CD4-positive, alpha-beta T cell treated with Interleukin-2 at 100 ng/mL for 4 hours (primary cell): ENCODE data around the gene ARID1B.
"Not testable (repeated sequence)": the region's sequence is repeated elsewhere in the genome, so short reads cannot be mapped to it uniquely, and the experiment has no call there.

Experiments
- DNase-seq: peaks from one replicate; pipeline ENCODE4 v3.0.0-alpha.2; 2020; ENCODE audit warnings: low spot score

The ARID1B gene

DNA sequence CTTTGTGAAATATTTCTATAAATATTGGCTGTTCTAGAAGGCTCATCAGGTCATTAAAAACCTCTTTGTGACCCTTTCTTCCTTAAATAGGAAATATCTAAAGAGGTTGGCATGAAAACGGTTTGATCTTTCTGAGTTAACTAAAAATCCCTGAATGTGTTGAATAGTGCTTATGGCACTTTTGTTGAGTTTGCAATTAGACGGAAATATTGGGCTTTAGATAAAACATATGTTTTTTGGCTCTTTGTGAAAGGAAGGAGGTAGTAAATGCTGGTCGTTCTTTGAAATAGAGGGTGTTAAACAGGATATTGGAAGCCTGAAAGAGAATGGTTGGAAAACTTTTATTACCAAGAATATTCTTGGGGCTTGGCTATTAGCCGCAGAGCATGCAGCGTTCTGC, 163.0 kb downstream of the ARID1B start:
- no peak for DNase-seq

- no peak for DNase-seq
These were observed 165.1 kb downstream of the ARID1B start for GRCh38 chr6:156942266-156942665.

GRCh38 chr6:156943166-156943565, 166.0 kb downstream of the ARID1B start:
- no peak for DNase-seq

DNA sequence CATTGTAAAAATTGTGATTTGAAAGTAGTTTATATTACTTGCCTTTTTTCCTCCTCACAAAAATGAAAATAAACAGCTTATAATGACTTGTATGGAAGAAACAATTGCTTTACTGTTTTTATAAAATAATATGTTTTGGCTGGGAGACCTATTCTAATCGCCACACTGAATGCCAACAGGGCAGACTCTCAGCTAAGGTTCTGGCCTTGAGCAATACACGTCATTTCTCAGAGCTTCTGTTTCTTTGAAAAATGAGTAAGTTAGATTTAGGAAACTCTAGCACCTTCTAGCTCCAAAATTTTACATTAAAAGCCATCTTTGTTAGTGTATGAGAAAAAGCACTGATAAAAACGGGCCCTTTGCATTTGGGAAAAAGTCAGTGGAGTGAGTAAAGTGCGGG, 166.6 kb downstream of the ARID1B start:
- no peak for DNase-seq

- DNase-seq, result no peak
These were observed 167.2 kb downstream of the ARID1B start for GRCh38 chr6:156944412-156944811.

DNA sequence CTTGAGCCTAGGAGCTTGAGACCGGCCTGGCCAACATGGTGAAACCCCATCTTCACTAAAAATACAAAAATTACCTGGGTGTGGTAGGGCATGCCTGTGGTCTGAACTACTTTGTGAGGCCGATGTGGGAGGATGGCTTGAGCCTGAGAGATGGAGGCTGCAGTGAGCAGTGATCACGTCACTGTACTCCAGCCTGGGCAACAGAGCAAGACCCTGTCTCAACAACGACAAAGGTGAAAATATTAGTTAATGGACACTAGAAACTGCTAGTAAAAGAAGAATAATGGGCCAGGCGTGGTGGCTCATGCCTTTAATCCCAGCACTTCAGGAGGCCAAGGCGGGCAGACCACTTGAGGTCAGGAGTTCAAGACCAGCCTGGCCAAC, 168.6 kb downstream of the ARID1B start:
- not testable (repeated sequence) for DNase-seq

GRCh38 chr6:156946370-156946936, 169.3 kb downstream of the ARID1B start:
- DNase-seq, result no peak

DNA sequence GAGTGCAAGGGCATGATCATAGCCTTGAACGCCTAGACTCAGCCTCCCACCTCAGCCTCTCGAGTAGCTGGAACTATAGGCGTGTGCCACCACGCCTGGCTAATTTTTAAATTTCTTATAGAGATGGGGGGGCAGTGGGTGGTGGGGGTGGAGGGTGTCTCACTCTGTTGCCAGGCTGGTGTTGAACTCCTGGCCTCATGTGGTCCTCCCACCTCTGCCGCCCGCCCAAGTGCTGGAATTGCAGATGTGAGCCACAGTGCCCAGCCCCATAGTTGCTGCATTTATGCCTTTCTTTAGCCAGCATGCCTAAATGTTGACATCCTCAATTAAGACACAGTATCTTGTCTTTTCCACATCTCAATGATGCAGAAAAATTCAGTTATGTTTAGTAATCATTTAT, 171.1 kb downstream of the ARID1B start:
- no peak for DNase-seq

DNA sequence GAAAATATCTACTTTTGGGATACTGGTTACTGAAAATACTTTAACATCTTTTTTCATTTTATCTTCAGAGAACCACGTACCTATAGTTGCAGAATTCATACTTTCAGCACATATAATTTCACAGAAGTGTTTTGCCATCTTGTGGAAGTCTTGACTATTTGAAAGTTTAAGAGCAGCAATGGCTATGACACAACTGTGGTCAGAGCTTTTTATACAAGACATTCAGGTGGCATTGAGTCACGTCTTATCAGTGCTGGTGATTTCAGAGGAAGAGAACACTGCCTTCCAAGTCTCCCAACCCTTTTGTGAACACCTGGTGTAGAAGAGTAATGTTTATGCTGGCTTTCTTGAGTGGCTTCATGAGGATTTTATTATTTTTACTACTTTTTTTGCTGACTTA, 171.6 kb downstream of the ARID1B start:
- DNase-seq, result peak; percentile 21

- DNase-seq, result no peak
These were observed 172.2 kb downstream of the ARID1B start for GRCh38 chr6:156949376-156949775.

- DNase-seq, result no peak
These were observed 172.9 kb downstream of the ARID1B start for GRCh38 chr6:156950084-156950483.

- no peak for DNase-seq
These were observed 173.4 kb downstream of the ARID1B start for GRCh38 chr6:156950531-156950930.

GRCh38 chr6:156952401-156952800, 175.2 kb downstream of the ARID1B start:
- DNase-seq, result no peak

GRCh38 chr6:156953127-156953478, 175.9 kb downstream of the ARID1B start:
- DNase-seq, result no peak

- DNase-seq, result peak; percentile 73
These were observed 176.4 kb downstream of the ARID1B start for GRCh38 chr6:156953479-156954146.

DNA sequence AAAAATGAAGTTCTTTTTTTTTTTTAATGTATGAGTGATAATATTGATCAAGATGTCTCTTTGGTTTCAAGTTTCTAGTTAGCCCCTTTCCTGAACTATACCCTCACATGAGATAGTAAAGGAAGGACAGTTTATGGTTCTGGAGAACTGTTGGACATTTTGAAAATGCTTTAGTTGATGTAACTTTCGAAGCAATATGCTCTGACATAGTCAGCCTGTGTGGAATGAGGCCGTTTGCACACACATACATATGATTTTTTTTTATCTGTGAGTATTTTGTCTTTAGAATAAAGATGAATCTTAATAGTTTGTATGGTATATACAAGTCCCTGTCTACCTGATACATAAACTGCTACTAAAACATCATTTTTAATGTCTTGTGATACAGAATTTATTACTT, 177.0 kb downstream of the ARID1B start:
- no peak for DNase-seq

DNA sequence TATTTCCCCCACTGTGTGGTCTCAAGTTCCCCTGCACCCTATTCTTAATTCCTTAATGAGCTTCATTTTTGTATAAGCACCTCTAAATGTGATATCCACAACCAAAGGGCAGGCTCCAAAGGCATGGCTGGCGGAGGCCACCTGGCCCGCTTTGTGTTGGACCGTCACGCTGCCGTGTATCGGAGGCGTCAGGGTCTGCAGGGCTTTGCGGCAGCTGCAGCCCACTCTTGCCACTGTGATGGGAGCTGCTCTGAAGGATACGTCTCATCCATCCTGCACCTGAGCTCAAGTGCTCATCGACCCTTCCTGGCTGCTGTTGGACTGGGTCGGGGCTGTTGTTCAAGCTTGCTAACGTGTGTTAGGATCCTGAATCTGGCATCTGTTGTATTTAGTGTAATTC, 177.6 kb downstream of the ARID1B start:
- DNase-seq, result no peak

- no peak for DNase-seq
These were observed 178.5 kb downstream of the ARID1B start for GRCh38 chr6:156955494-156956183.

DNA sequence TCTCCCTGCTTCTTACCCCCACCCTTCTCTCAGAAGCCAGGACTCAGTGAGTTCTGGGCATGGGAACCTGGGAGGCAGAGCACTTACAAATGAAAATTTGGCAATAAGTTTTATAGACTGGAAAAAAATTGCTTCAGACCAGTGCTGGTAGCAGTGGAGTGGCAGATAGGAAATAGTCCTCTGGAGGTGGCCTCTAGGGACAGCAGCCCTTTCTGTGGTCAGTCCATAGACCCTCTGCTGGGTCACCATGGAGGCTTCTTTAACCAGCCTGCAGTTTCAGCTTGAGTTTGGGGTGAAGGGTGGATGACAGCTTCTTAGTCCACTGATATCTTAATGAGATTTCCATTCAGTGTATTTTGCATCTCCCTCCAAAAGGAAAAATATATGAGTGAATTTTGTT, 179.1 kb downstream of the ARID1B start:
- no peak for DNase-seq

- no peak for DNase-seq
These were observed 180.9 kb downstream of the ARID1B start for GRCh38 chr6:156957931-156958547.

- no peak for DNase-seq
These were observed 183.3 kb downstream of the ARID1B start for GRCh38 chr6:156960525-156960924.

- no peak for DNase-seq
These were observed 184.2 kb downstream of the ARID1B start for GRCh38 chr6:156961282-156961892.
